GM18873 (cell line): Measurements from ENCODE around the gene LYZL4.

Experiments
- ATAC-seq: cut with Tn5 transposase; IDR thresholded peaks from one replicate; pipeline ENCODE4 v1.9.1; 2021; ENCODE audit warnings: mild to moderate bottlenecking, moderate library complexity, moderate number of reproducible peaks; ENCODE audit not compliant: unreplicated experiment, low FRiP score

The LYZL4 gene

DNA sequence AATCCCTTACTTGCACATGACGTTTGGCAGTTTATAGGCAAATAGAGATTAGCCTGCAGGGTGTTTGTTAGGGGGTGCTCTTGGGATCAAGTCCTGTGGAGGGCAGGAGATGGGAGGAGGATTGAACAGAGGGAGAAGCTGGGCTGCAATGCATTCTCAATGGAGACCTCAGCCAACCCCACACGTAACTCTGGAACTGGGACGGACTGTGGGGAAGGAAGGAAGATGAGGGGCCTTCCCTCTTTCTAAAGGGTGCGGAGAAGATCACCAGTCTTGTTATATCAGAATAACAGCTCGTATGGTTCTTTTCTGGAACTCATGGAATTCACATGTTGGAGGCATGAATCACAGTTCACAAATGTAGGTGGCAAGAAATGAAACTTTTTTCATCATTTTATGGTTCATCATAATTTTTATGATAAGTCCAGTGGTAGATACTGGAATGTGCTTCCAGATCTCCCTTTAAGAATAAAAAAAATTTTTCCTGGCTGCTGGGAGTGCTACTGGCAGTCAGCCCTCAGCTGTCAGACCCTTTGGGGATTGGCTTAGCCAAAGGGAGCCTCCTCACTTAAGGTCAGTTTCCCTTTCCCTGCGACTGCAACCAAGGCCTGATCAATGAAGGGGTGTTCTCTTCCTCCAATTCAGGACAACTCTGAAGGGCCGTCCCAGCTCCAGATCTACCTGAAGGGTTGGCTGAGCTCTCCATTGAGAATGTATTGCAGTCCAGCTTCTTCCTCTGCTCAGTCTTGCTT lies 20.5 kb upstream of the LYZL4 start:
- no peak for ATAC-seq

DNA sequence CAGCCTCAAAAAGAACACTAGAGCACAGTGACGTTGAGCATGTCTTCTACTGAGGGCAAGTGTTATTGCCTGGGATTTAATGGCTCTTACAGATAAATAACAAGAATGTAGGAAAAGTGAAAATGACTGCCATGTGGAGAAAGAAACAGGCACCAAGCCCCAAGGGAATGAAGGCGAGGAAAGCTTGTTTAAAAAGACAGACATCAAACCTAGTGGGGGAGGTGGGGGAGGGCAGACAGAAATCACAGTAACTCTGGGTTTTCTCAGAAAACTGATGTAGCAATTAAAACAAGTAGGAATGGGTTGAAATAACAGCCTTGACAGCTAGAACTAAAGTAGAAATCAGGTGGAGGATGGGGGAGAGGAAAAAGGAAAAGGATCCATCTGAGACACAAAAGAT lies 18.4 kb upstream of the LYZL4 start:
- ATAC-seq = no peak

DNA sequence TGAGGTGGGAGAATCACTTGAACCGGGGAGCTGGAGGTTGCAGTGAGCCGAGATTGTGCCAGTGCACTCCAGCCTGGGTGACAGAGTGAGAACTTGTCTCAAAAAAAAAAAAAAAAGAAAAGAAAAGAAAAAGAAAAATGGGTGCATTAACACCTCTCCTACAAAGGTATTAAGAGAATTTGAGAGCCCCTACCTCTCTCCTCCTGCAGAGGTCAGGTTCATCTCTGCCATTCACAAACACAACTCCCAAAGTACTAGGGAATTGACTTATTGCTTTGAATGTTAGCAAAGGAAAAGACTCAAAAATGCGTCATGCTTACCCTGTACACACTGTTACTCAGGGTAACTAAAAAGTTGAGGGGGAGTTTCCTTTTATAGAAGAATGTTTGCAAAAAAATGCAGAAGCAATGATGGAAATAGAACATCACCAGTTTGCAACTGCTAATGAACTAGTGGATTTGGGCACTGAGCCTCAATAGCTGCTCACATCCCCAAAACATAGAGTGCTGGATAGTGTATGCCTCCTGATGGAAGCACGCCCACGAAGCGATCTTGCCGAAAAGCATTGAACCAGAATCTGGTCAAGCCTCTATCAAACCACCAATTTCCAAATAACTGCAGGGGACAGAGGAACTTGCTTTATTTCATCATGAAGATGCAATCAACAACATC lies 15.5 kb upstream of the LYZL4 start:
- no peak for ATAC-seq

DNA sequence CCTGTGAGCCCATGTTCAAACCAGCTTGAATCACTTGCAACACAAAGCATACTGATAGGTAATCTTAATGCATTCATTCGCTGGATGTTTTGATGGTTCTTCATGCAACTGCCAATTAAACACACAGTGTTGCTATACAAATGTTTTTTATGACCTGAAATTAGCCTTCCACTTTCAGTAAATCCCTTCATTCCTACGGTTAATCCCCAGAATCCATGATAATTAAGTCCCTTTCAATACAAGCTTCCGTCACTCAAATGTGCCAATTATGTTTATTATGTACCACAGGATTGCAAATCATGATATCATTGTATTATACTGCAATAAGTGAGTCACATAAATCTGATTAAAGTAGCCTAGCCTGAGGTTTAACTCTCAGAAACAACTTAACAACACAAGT lies 14.5 kb upstream of the LYZL4 start:
- ATAC-seq = no peak

DNA sequence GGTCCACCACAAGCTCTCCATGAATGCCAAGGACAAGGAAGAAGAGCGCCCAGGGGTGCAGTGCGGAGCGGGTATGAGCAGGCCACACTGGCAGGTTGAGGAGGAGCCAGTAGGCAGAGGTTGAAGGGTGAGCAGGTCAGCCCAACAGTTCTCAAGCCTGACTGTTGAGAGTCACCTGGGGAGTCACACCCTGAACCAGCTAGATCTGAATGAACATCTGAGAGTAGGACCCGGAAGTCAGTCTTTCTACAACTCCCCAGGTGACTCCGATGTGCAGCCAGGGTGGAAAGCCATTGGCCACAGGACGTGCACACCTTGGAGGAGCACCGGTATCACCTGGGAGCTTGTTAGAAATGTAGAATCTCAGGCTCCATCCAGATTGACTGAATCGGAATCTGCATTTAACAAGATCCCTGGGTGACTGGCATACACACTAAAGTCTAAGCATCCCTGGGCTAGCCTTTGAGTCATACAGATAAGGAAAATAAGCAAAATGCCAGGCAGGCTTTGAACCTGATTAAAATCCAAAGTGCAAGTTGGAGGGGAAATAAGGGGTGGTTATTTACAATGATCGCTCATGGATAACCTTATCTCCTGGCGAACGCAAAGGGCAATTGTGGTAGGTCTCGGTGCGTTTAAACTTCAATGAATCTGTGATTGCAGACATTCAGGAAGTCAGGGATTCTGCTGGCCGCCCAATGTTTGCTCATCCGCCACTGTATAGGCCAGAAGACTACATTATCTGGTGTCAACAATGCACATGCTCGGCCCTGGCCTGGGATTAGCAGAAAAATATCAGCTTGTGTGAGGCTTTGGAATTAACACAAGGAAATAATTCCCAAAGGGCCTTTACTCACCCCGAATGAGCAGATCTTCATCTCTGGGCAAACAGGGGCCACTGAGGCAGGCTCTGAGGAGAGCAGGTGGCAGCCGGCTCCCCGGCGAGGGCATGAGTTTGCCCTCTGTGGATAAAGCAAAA lies 11.7 kb upstream of the LYZL4 start:
- no peak for ATAC-seq

DNA sequence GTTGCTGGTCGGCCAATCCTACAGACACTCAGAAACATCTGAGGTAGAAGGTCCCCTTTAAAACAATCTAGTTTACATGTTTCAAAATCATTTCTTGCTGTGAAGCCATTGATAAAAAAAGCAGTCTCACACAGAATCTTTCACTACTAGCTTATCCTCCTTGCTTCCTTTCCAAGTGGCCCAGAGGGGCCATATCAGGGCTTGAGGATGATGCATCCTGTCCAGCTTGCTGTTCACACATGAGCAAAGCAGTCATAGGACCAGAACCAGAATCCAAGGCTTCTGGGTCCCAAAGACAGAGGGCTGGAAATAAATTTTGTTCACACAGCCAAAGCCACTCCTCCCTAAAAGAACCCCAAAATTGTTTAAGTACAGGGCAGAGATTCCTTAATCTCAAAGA lies 9.2 kb upstream of the LYZL4 start:
- ATAC-seq = no peak

DNA sequence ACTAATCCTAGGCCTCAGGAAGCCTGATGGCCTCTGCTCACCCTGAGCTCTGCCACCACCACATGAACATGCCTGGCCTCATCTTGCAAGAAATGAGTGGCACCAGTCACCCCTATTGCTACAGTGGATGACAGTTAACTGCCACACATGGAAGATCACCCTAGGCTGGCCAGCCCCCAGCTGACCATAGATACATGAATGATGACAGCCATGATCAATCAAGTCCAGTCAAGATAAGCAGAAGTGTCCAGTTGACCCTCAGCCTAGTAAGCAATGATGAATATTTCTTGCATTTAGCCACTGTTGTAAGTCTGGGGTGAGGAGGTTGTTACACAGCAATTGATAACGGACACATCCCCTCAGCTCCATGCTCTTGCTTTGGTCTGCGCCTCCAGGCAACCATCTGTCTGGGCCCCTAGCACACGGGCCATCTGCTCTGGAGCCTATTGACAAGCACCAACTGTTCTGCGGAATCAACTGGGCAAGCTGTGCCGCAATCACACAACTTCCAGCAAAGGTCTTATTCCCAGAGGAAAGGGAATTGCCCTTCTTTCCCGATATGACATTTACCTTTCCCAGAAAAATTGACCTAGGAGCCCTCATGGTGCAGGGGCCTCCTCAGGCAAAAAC lies 2.2 kb upstream of the LYZL4 start:
- ATAC-seq = no peak

DNA sequence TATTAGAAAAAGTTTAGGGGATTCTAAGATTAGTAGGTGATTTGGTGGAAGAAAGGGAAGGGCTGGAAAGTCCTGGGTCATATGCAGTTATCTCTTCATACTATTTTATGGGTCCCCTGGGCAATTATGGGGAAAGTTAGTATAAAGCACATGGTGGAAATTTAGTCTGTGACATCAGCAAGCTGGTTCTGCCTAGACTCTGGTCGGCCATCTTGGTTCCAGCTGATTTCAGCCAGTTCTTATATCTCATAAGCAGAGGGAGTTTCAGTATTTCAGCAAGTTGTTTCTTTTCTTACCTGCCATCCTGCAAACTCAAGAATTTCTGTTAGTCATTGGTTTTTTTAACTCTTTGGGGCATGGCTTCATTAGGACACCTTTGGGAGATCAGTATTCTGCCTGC lies 1.0 kb upstream of the LYZL4 start:
- ATAC-seq = no peak

DNA sequence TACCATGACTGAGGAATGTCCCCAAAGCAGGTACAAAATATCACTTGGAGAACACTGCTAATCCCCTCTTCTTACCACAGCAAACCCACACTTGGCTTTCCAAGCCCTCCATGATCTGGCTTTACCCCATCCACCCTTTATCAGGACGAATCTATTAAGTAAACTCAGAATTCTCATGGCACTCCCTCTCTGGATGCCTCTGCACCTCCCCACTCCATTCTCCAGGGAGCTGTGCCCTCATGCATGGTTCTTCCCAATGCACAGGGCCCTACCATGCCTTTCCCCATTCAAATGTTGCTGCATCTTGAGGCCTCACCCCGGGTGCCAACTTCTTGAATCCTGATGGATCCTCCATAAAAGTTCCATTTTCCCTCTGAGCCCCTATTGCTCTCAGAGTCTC lies 2.3 kb downstream of the LYZL4 start:
- ATAC-seq = no peak

DNA sequence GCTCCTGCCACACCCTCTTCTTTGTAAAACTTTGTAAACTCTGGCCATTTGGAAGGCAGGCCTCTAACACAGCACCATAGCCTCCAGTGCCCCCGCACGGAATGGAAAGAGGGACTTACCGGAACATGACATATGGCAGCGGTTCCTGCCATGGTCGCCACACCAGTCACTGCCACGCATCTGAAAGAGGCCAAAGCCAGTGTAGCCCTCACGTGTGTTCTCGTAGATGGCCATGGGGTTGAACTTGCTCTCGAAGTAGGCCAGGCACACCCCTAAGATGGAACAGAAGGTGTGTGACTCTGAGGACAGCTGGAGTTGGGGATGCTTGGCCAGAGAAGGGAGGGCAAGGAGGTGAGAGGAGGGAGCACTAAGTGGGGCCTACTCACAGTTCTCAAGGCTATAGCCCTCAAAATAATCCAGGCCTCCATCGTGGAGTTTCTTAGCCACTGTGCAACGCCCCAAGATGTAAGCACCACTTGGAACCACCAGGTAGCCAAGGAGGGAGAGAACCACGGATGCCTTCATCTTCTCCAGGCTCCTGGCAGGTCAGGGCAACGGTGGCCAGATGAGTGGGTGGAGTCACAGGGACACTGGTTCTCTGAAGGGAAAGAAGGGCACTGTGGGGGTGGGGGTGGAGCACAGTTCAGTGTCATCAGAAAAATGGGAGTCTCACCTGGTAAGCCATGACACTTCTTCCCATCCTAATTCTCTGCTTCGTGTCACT lies 3.5 kb downstream of the LYZL4 start:
- no peak for ATAC-seq

DNA sequence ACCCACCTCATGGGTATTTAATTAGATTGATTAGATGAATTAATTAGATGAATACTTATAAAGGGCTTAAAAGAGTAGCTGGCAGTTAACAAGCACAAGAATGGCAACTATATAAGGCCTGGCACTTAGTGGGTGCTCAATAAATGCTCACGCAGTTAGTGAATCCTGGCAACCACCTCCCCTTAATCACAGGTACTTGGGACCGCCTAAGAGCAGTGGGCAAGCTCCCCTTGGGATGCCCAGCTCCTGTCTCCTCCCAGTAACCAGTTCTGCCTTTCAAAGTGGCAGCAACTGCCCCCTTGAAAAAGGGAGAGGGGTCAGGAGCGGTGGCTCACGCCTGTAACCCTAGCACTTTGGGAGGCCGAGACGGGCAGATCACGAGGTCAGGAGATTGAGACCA lies 4.6 kb downstream of the LYZL4 start:
- ATAC-seq = no peak

DNA sequence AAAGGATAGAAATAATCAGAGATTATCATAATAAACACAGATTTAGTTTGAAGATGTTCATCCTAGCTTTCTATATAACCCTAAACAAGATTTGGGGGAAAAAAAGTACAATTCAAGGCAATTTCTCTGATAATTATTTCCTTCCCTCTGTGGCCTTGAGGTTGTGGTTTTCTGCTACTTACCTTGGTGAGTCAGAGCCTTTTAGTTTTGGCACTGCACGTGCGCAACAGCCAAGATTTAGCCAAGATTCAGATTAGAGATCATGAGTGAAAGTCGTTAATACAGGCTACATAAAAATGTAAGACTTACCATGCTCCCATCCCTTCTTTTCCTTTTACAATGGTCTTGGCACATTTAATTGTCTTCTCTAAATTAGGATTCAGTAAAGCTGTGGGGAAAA lies 6.7 kb downstream of the LYZL4 start:
- ATAC-seq = no peak

DNA sequence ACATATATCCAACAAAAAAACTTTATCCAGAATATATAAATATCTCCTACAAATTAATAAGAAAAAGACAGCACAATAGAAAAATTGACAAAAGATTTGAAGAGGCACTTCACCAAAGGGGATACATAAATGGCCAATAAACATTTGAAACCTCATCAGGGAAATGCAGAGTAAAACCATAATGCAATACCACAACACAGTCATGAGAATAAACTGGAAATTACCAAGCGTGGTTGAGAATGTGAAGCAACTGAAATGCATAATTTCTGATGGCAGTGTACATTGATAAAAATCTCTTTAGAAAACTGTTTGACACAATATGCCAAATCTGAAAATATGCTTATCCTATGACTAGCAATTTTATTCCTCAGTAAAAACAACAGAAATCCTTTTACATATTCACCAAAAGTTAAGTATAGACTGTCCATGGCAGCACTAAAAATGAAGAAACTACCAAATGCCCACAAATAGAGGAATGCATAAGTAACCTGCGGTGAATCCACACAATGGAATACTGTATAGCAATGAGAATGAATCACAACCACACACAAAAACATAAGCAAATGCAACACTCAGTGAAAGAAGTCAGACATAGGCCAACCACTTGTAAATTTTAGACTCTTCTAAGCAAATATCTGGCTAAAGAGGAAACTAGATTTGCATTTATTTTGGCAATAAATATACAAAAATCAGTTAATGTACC lies 7.9 kb downstream of the LYZL4 start:
- no peak for ATAC-seq

DNA sequence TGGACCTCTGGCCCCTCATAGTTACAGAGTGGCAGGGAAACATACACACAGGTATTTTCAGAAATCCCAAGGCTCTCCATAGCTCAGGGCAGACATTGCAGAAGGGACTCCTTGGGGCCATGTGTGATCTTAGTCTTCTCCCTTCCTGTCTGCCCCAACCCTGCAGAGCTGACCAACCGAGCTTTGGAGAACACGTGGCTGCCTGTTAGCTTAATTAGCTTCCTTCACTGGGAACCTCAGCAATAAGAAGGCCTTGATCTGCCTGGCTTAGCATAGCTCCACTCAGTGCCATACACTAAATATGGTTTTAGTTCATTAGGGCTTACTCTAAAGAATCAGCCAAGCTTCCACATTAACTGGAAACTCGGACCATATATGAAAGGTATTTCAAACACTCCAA lies 12.3 kb downstream of the LYZL4 start:
- ATAC-seq = no peak

DNA sequence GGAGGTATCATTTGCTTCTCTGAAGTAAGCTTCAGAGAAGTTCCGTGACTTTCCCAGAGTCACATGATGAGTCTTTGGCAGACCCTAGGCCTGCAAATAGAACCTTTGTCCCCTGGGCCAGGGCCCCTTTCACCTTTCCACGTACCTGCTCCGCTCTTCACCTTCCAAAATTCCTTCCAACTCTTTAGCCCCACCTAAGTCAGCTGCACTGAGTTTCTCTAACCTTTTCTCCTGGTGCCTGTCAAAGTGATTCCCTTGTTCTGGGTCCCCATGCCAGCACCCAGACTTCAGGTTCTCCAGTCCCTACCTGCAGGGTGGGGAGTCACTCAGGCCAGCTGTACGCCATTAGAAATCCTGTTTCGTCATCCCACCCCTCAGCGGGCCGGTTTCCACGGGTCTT lies 12.8 kb downstream of the LYZL4 start:
- no peak for ATAC-seq

DNA sequence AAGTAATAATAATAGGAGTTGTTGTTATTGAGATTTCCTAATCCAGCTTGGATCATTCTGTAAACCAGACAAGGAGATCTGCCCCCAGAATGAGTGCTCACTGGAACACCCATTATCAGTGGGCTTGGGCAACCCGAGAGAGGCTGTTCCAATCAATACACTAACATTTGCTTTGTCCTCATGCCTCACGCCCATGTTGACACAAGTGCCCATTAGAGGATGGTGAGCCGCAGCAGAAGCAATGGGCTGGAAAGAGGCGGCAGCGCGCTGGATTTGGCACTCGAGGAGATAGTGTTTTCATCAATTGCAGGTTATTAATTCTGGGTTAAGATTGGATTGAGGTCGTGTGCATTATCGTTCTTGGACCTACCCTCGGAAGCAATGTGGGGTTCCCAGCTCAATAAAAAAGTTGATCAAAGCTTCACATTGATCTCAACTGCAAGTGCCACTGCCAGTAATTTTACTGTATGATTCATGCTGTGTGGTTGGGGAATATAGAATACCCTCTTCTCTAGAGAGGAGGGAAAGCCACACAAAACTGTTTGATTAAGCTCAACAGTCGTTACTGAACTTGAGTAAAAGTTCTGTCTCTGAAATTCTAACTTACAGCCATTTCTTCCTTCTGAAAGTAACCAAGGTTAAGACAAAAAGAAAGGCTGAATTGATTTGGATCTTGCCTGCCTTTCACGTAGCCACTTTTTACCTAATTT lies 15.7 kb downstream of the LYZL4 start:
- no peak for ATAC-seq

DNA sequence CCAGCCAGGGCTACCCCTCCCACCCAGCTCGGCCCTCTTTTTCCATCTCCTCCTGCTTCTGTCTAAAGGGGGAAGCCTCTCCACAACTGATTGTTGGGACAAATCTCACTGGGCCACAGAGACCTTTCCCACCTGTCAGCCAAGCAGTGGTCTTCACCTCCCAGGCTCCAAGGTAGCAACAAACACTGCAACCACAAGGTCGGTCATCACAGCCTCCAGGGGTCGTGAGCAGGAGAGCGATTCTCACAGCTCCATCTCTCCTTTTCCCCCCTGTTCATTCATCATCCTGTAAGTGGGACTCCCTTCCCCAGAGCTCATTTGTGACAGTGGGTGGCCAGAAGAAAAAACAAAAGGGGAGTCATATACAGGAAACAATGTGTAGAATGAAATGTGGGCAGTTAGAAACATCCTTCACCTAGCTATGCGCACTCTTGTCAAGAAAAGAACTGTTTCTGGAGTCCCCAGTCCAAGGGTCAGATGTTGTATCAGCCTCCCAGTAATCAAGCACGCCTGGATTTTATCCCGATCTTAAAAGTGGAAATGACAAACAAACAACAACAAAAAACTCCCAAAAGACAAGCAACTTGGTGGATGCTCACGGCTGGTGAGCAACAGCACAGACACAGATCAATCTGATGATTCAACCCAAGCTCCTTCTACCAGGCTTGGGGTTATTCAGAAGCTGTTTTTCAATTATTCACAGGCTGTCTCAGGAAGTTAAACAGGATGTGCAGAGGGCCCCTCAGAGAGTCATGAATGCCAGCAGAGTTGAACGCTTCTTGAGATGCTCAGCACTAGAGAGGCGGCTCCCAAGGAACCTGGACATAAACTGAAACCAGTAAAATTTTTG lies 22.4 kb downstream of the LYZL4 start:
- ATAC-seq = no peak

DNA sequence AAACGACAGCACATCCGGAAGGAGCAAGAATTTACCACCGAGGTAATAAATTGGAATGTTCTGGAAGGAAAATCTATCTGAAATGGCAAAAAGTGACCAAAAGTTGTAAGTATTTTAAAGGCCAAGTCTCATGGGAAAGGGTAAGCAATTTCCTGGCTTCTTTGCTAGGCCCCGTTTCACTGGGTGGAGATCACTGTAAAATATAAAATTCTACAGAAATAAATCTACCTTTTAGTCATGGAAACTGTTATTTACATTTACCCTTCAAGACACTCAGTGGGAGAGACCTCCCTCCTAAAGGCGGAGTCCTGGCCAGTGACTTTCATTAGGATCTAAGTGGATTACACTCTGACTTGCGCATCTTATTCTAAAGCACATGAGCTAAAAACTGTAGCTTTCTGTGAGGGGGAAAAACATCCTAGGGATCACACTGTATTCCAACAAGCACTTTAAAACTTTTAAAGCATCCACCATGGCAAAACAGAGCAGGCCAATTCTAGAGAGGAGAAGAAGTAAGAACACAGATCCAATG lies 28.8 kb downstream of the LYZL4 start:
- no peak for ATAC-seq
